SK-N-SH treated with all-trans-retinoic acid at 6 μM for 48 hours (cell line): ENCODE results near the gene PGAP6.

Experiments
- ZFP3 ChIP-seq: fragments of 250-450 bp; sonication (Bioruptor Pico); IDR thresholded peaks from 2 replicates; pipeline ENCODE4 v1.5.0; 2020; ENCODE audit warnings: mild to moderate bottlenecking, moderate library complexity
- ZNF8 ChIP-seq: fragments of 450-650 bp; formaldehyde crosslinking; IDR thresholded peaks from 2 replicates; pipeline ENCODE4 v1.5.0; 2020; ENCODE audit warnings: mild to moderate bottlenecking, moderate library complexity
- TF ChIP-seq, protein P1 (sequence below): fragments of 250-450 bp; sonication (Bioruptor Pico); IDR thresholded peaks from 2 replicates; pipeline ENCODE4 v1.5.0; 2020; ENCODE audit warnings: mild to moderate bottlenecking, moderate library complexity
- TF ChIP-seq, protein P2 (sequence below): fragments of 250-450 bp; sonication (Bioruptor Pico); IDR thresholded peaks from 2 replicates; pipeline ENCODE4 v1.8.0; 2020; ENCODE audit warnings: mild to moderate bottlenecking, moderate library complexity, borderline replicate concordance

DNA sequence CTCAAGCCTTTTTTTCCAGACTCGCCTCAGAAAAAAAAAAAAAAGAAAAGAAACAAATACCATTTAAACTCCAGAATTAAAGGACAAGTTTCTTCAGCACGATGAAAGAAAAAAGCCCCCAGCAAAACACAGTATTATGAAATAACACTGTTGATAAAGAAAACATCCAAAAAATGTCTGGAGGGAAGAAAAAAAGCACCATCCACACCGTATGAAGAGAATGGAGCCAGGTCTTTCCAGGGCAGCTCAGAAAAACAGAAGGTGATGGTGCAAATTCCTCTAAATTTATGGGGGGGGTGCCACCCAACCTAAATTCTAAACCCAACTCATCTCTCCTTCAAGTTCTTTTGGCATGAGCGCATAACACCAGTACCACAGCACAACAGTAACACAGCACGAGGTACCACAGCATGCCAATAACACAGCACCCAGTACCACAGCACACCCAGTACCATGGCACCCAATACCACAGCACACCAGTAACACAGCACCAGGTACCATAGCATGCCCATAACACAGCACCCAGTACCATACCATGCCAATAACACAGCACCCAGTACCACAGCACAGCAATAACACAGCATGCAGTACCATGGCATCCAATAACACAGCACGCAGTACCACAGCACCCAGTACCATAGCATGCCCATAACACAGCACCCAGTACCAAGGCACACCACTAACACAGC lies 48.2 kb downstream of the PGAP6 start:
- TF ChIP-seq, protein P1, sequence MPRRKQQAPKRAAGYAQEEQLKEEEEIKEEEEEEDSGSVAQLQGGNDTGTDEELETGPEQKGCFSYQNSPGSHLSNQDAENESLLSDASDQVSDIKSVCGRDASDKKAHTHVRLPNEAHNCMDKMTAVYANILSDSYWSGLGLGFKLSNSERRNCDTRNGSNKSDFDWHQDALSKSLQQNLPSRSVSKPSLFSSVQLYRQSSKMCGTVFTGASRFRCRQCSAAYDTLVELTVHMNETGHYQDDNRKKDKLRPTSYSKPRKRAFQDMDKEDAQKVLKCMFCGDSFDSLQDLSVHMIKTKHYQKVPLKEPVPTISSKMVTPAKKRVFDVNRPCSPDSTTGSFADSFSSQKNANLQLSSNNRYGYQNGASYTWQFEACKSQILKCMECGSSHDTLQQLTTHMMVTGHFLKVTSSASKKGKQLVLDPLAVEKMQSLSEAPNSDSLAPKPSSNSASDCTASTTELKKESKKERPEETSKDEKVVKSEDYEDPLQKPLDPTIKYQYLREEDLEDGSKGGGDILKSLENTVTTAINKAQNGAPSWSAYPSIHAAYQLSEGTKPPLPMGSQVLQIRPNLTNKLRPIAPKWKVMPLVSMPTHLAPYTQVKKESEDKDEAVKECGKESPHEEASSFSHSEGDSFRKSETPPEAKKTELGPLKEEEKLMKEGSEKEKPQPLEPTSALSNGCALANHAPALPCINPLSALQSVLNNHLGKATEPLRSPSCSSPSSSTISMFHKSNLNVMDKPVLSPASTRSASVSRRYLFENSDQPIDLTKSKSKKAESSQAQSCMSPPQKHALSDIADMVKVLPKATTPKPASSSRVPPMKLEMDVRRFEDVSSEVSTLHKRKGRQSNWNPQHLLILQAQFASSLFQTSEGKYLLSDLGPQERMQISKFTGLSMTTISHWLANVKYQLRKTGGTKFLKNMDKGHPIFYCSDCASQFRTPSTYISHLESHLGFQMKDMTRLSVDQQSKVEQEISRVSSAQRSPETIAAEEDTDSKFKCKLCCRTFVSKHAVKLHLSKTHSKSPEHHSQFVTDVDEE (CRISPR knock-in tag), result no peak
- TF ChIP-seq ZFP3 (CRISPR knock-in tag) (no peak), ZNF8 (CRISPR knock-in tag) (no peak)
- TF ChIP-seq, protein P2, sequence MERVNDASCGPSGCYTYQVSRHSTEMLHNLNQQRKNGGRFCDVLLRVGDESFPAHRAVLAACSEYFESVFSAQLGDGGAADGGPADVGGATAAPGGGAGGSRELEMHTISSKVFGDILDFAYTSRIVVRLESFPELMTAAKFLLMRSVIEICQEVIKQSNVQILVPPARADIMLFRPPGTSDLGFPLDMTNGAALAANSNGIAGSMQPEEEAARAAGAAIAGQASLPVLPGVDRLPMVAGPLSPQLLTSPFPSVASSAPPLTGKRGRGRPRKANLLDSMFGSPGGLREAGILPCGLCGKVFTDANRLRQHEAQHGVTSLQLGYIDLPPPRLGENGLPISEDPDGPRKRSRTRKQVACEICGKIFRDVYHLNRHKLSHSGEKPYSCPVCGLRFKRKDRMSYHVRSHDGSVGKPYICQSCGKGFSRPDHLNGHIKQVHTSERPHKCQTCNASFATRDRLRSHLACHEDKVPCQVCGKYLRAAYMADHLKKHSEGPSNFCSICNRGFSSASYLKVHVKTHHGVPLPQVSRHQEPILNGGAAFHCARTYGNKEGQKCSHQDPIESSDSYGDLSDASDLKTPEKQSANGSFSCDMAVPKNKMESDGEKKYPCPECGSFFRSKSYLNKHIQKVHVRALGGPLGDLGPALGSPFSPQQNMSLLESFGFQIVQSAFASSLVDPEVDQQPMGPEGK (CRISPR knock-in tag), result no peak
